Activated CD8-positive, alpha-beta memory T cell treated with anti-CD3 and anti-CD28 coated beads, Interleukin-2, amount 50 U/mL, for 1 hour (primary cell): Measurements from ENCODE around the gene POLA2.

Experiments used
- DNase-seq: peaks from one replicate; pipeline ENCODE4 v3.0.0-alpha.2; 2020; ENCODE audit errors: extremely low read depth

POLA2 gene

GRCh38 chr11:65280646-65281045 is 18.9 kb downstream of the POLA2 start:
- DNase-seq: no peak

GRCh38 chr11:65286686-65287085 is 24.9 kb downstream of the POLA2 start:
- no peak for DNase-seq

GRCh38 chr11:65287601-65288000 is 25.8 kb downstream of the POLA2 start:
- no peak for DNase-seq

GRCh38 chr11:65288706-65289536 is 27.2 kb downstream of the POLA2 start:
- DNase-seq: no peak

- no peak for DNase-seq
Observed at GRCh38 chr11:65290448-65291165, 28.8 kb downstream of the POLA2 start.

GRCh38 chr11:65291613-65292012 is 29.9 kb downstream of the POLA2 start:
- DNase-seq: no peak

GRCh38 chr11:65292890-65293289 is 31.1 kb downstream of the POLA2 start:
- DNase-seq: no peak

- DNase-seq: no peak
Observed at GRCh38 chr11:65293909-65294381, 32.2 kb downstream of the POLA2 start.

GRCh38 chr11:65295001-65295400 is 33.2 kb downstream of the POLA2 start:
- no peak for DNase-seq

- no peak for DNase-seq
Observed at GRCh38 chr11:65295571-65296341, 34.0 kb downstream of the POLA2 start.

- DNase-seq: no peak
Observed at GRCh38 chr11:65297026-65297672, 35.4 kb downstream of the POLA2 start.

- DNase-seq: no peak
Observed at GRCh38 chr11:65298131-65298535, 36.4 kb downstream of the POLA2 start.

GRCh38 chr11:65298655-65299179 is 37.0 kb downstream of the POLA2 start:
- DNase-seq: no peak

GRCh38 chr11:65300621-65301275 is 39.0 kb downstream of the POLA2 start:
- DNase-seq: no peak

- DNase-seq: no peak
Observed at GRCh38 chr11:65301491-65302329, 39.9 kb downstream of the POLA2 start.

GRCh38 chr11:65303555-65303954 is 41.8 kb downstream of the POLA2 start:
- no peak for DNase-seq

GRCh38 chr11:65304110-65304509 is 42.3 kb downstream of the POLA2 start:
- DNase-seq: no peak

- no peak for DNase-seq
Observed at GRCh38 chr11:65304613-65305012, 42.9 kb downstream of the POLA2 start.

GRCh38 chr11:65305501-65306268 is 43.9 kb downstream of the POLA2 start:
- no peak for DNase-seq
